IMR-90 (cell line): ENCODE data around the gene ELMO1. TPM values are rescaled to one million over a fixed set of nuclear protein-coding genes. Genes with fewer than 3 reads are reported as not detected.

Experiments used
- ATAC-seq: fragments of 200-7000 bp; cut with Tn5 transposase; 2 replicates; pipeline ENCODE4 v1.9.1; 2020; ENCODE audit warnings: low read depth, mild to moderate bottlenecking, moderate library complexity
- BruUV-seq: library from RNA; stranded (reverse); fragments of 400-500 nt; replicated peaks from 2 replicates; lab custom pipeline; 2021; lab: Mats Ljungman, UMichigan
- CTCF ChIA-PET: fragments of 300-600 bp; formaldehyde crosslinking; extraction: SDS; loops from one replicate; lab custom pipeline; 2021; ENCODE audit warnings: antibody characterized with exemption; lab: Yijun Ruan, JAX
- POLR2A ChIA-PET: fragments of 300-600 bp; sonication (Branson Sonifier 250); formaldehyde crosslinking; loops from one replicate; lab custom pipeline; 2022; ENCODE audit warnings: antibody characterized with exemption; ENCODE audit not compliant: unreplicated experiment; lab: Charles Lee
- DNase-seq: peaks from one replicate; pipeline ENCODE4 v3.0.0; 2013
- H2AFZ ChIP-seq: replicated peaks from 2 replicates; pipeline ENCODE3; 2013; ENCODE audit warnings: low read length, mild to moderate bottlenecking; ENCODE audit not compliant: poor library complexity
- H2AK5ac ChIP-seq: 2 replicates; pipeline ENCODE4 v1.6.1; 2013; ENCODE audit warnings: low read depth, low read length, inconsistent platforms
- H2AK9ac ChIP-seq: replicated peaks from 2 replicates; pipeline ENCODE3; 2013; ENCODE audit warnings: mild to moderate bottlenecking, low read depth, low read length, moderate library complexity; ENCODE audit not compliant: poor library complexity
- H2BK120ac ChIP-seq: 2 replicates; pipeline ENCODE4 v1.6.1; 2013; ENCODE audit warnings: low read depth, low read length, inconsistent platforms
- H2BK15ac ChIP-seq: 3 replicates; pipeline ENCODE4 v1.6.1; 2013; ENCODE audit warnings: low read depth, low read length, inconsistent platforms
- H2BK20ac ChIP-seq: 2 replicates; pipeline ENCODE4 v1.6.1; 2013; ENCODE audit warnings: low read depth, mild to moderate bottlenecking, inconsistent platforms, low read length, moderate library complexity
- H2BK5ac ChIP-seq: 2 replicates; pipeline ENCODE4 v1.6.1; 2013; ENCODE audit warnings: mild to moderate bottlenecking, low read depth, low read length, inconsistent platforms; ENCODE audit not compliant: poor library complexity, severe bottlenecking
- H3K14ac ChIP-seq: replicated peaks from 2 replicates; pipeline ENCODE4 v1.6.1; 2013; ENCODE audit warnings: low read depth, low read length, inconsistent platforms
- H3K18ac ChIP-seq: 2 replicates; pipeline ENCODE4 v1.6.1; 2013; ENCODE audit warnings: low read depth, low read length, control low read depth
- H3K23ac ChIP-seq: 2 replicates; pipeline ENCODE4 v1.6.1; 2013; ENCODE audit warnings: low read depth, low read length, inconsistent platforms
- H3K27ac ChIP-seq: 2 replicates; pipeline ENCODE4 v1.5.1; 2013; ENCODE audit warnings: mild to moderate bottlenecking, control low read depth, low read length; ENCODE audit not compliant: insufficient read depth
- H3K27me3 ChIP-seq: 2 replicates; pipeline ENCODE4 v1.6.1; 2013; ENCODE audit warnings: low read length; ENCODE audit not compliant: control insufficient read depth, insufficient read depth
- H3K36me3 ChIP-seq: 2 replicates; pipeline ENCODE4 v1.6.1; 2013; ENCODE audit warnings: low read length, mixed read lengths; ENCODE audit not compliant: control insufficient read depth, insufficient read depth
- H3K4ac ChIP-seq: 2 replicates; pipeline ENCODE4 v1.6.1; 2013; ENCODE audit warnings: low read depth, low read length, inconsistent platforms
- H3K4me1 ChIP-seq: 2 replicates; pipeline ENCODE4 v1.6.1; 2013; ENCODE audit warnings: low read length, mixed read lengths; ENCODE audit not compliant: control insufficient read depth, insufficient read depth
- H3K4me2 ChIP-seq: 2 replicates; pipeline ENCODE4 v1.6.1; 2013; ENCODE audit warnings: low read depth, mild to moderate bottlenecking, control low read depth, low read length, moderate library complexity
- H3K4me3 ChIP-seq: 2 replicates; pipeline ENCODE4 v1.5.1; 2013; ENCODE audit warnings: low read depth, mild to moderate bottlenecking, control low read depth, low read length, moderate library complexity; ENCODE audit not compliant: insufficient read depth
- H3K56ac ChIP-seq: 2 replicates; pipeline ENCODE4 v1.6.1; 2013; ENCODE audit warnings: low read length, inconsistent platforms; ENCODE audit not compliant: insufficient read depth; ENCODE audit errors: extremely low read depth
- H3K79me1 ChIP-seq, 2 experiments: 2 replicates each; pipeline ENCODE4 v1.6.1; 2013; ENCODE audit warnings: low read length in 2 of 2, inconsistent platforms in 1 of 2, low read depth in 1 of 2
- H3K9ac ChIP-seq: 2 replicates; pipeline ENCODE4 v1.6.1; 2013; ENCODE audit warnings: low read depth, low read length, control low read depth
- H3K9me1 ChIP-seq: 2 replicates; pipeline ENCODE4 v1.6.1; 2013; ENCODE audit warnings: low read length, inconsistent platforms; ENCODE audit not compliant: insufficient read depth
- H3K9me3 ChIP-seq: 2 replicates; pipeline ENCODE4 v1.6.1; 2013; ENCODE audit warnings: low read length; ENCODE audit not compliant: control insufficient read depth, insufficient read depth
- H4K20me1 ChIP-seq: 2 replicates; pipeline ENCODE4 v1.6.1; 2013; ENCODE audit warnings: low read length, inconsistent platforms; ENCODE audit not compliant: insufficient read depth
- H4K5ac ChIP-seq: 2 replicates; pipeline ENCODE4 v1.6.1; 2013; ENCODE audit warnings: mild to moderate bottlenecking, low read depth, low read length, control low read depth
- H4K8ac ChIP-seq, 2 experiments: 2 replicates each; pipeline ENCODE4 v1.6.1; 2013; ENCODE audit warnings: low read depth in 2 of 2, low read length in 2 of 2, control low read depth in 1 of 2, inconsistent platforms in 1 of 2
- H4K91ac ChIP-seq: 2 replicates; pipeline ENCODE4 v1.6.1; 2013; ENCODE audit warnings: low read depth, low read length, inconsistent platforms; ENCODE audit not compliant: insufficient read depth
- FOS ChIP-seq: fragments of 150-350 bp; IDR thresholded peaks from 2 replicates; pipeline ENCODE4 v1.6.1; 2016; ENCODE audit warnings: low read depth, low read length
- MAZ ChIP-seq: IDR thresholded peaks from 2 replicates; pipeline ENCODE4 v1.6.1; 2012; ENCODE audit warnings: low read depth, mild to moderate bottlenecking, low read length, improper control_type of control experiment, moderate library complexity, borderline replicate concordance
- NFE2L2 ChIP-seq: fragments of 150-350 bp; IDR thresholded peaks from 2 replicates; pipeline ENCODE4 v1.6.1; 2016; ENCODE audit warnings: low read depth, mild to moderate bottlenecking, low read length
- RFX5 ChIP-seq: IDR thresholded peaks from 2 replicates; pipeline ENCODE4 v1.8.0; 2012; ENCODE audit warnings: low read depth, mild to moderate bottlenecking, low read length, moderate library complexity
- WGBS, 2 experiments: methylation state at CpG; one replicate each; pipeline versions ENCODE4 v1.1.5 to v1.1.7; 2013; ENCODE audit warnings: missing lambda C conversion rate in 2 of 2; ENCODE audit not compliant: insufficient read length in 1 of 2; ENCODE audit errors: extremely low coverage in 2 of 2; 5-methylcytosine and 5-hydroxymethylcytosine counted together
- dilution Hi-C: fragments of 300-500 bp; cut with HindIII; formaldehyde crosslinking; loops from one replicate; pipeline ENCODE4 v1.14.3; 2018; ENCODE audit warnings: low sequenced_read_pairs; ENCODE audit not compliant: unreplicated experiment
- in situ Hi-C: fragments of 300-500 bp; cut with MboI; formaldehyde crosslinking; loops from 3 replicates; pipeline ENCODE4 v1.14.3; 2019; ENCODE audit warnings: low sequenced_read_pairs, inconsistent platforms, mixed read lengths
- intact Hi-C: fragments of 100-400 bp; cut with micrococcal nuclease; formaldehyde crosslinking; loops from 2 replicates; pipeline ENCODE4 v1.10.0; 2022
- polyA plus RNA-seq, 3 experiments: library from polyadenylated mRNA; depleted of rRNA; stranded (reverse); fragments of >200 nt; gene quantifications; 2 replicates each; pipeline ENCODE4 v1.2.3, GENCODE V29; 2012; ENCODE audit warnings: low replicate concordance in 1 of 3
- total RNA-seq: library from RNA; depleted of rRNA; stranded (reverse); fragments of >200 nt; gene quantifications from 2 replicates; pipeline ENCODE4 v1.2.3, GENCODE V29; 2012

ELMO1 gene
- total and polyA plus RNA-seq, 2 of the 4 experiments (the other 2 are of a cell fraction): 0.03 TPM; not detected in 1

GRCh38 chr7:37445790-37446189 is 2.9 kb downstream of the ELMO1 start:
- Histone ChIP-seq H4K20me1 (no peaks in the 10 kb centered on the region), H3K27me3 (peaks cover 4% of the 10 kb centered on the region; the same call in 1 of the 2 replicates), H4K5ac (no peak overlapping the region), H3K18ac (no peak overlapping the region), H2AK5ac (no peak overlapping the region), H2BK5ac (no peak overlapping the region), H2BK15ac (no peak overlapping the region), H3K4me2 (no peak overlapping the region), H2AK9ac (no peak overlapping the region), H2BK20ac (no peak overlapping the region), H3K36me3 (no peaks in the 10 kb centered on the region), H3K79me1 (no peaks in the 10 kb centered on the region), H3K27ac (no peak overlapping the region), H3K4me3 (no peak overlapping the region), H3K14ac (no peak overlapping the region), H3K4me1 (no peaks in the 10 kb centered on the region), H3K23ac (no peak overlapping the region), H3K4ac (no peak overlapping the region), H4K8ac (no peak overlapping the region), H2AFZ (no peak overlapping the region), H2BK120ac (no peak overlapping the region), H3K56ac (no peak overlapping the region), H3K9me1 (no peaks in the 10 kb centered on the region), H3K9me3 (no peaks in the 10 kb centered on the region; the same call in none of the 2 replicates), H4K91ac (no peak overlapping the region), H3K9ac (no peak overlapping the region)
- no peak for DNase-seq
- in situ Hi-C loops (no loop called here), intact Hi-C loops (loop anchor here (10.0 kb wide), 1 partner anchor 61 kb away; no protein-coding TSS in a partner anchor), dilution Hi-C loops (no loop called here)
- ChIA-PET POLR2A (no interaction called here), CTCF (no interaction called here)
- TF ChIP-seq RFX5 (no peak), FOS (no peak), NFE2L2 (no peak), MAZ (no peak)
- no CpG with 5 or more reads among the region's 1 CpG for WGBS, 2 experiments
- no TSS peak for BruUV-seq
- ATAC-seq: no peak
